ENCODE measurements around the gene EMP1. TPM values are rescaled to one million over a fixed set of nuclear protein-coding genes. Genes with fewer than 3 reads are reported as not detected.

The EMP1 gene, protein sequence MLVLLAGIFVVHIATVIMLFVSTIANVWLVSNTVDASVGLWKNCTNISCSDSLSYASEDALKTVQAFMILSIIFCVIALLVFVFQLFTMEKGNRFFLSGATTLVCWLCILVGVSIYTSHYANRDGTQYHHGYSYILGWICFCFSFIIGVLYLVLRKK
- 1,000 to 10,000 TPM in 2 of 4 donors, 100 to 1,000 TPM in 2; 569 to 2,226 (median 1,259) TPM for total RNA-seq

DNA sequence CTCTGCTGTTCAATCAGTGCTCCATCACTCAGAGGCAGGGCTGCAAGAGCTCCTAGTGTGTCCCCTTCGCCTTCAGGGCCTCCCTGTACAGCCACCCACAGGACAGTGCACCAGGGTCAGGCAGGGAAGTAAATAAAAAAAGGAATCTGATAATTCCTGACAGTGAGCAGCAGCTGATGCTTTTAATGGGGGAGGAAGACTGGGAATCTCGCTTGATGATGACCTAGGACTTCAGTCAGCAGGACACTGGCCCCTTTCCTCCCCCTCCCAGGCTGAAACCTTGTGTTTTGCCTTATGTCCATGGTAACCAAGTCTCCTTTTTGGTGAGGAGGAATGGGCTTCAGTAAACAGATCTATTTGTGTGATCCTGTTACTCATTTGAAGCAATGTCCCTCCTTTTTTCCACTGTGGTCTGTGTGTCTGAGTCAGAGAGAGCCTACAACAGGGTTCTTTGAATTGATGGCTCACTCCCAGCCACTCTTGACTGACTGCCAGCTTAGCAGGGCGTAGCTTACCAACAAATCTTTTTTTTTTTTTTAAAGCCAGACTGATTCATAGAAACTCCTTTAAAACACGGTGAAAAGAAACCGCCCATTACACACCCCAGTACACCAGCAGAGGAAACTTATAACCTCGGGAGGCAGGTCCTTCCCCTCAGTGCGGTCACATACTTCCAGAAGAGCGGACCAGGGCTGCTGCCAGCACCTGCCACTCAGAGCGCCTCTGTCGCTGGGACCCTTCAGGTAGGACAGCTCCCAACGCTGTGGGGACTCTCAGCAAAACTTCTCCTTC lies at the start of gene EMP1:
Gene EMP1, plus strand, starts transcription at position 597 of the 792 bp plus-strand sequence. CDS start 14,785 bp downstream, outside the sequence.
- Histone ChIP-seq H3K36me3 (no peaks in the 10 kb centered on the region), H3K9me3 (no peaks in the 10 kb centered on the region), H3K4me3 (peak within 1 kb of the TSS; percentile 76), H3K27ac (peak within 1 kb of the TSS; percentile 97), H3K27me3 (no peaks in the 10 kb centered on the region), H3K4me1 (peaks cover 64% of the 10 kb centered on the region)
- WGBS, result 8% methylated on average over 11 of the region's 11 CpGs
- peak; percentile 96 to 98 for DNase-seq (ENCODE audit: low spot score in 2 of 2)
- peak; percentile 74 to 91 (median 91) for TF ChIP-seq POLR2AphosphoS5 (IDR thresholded peaks at IDR 0.05)
- TF ChIP-seq POLR2A (IDR thresholded peaks at IDR 0.05), result peak; percentile 85 to 98
- no peak for TF ChIP-seq EP300 (IDR thresholded peaks at IDR 0.05)

DNA sequence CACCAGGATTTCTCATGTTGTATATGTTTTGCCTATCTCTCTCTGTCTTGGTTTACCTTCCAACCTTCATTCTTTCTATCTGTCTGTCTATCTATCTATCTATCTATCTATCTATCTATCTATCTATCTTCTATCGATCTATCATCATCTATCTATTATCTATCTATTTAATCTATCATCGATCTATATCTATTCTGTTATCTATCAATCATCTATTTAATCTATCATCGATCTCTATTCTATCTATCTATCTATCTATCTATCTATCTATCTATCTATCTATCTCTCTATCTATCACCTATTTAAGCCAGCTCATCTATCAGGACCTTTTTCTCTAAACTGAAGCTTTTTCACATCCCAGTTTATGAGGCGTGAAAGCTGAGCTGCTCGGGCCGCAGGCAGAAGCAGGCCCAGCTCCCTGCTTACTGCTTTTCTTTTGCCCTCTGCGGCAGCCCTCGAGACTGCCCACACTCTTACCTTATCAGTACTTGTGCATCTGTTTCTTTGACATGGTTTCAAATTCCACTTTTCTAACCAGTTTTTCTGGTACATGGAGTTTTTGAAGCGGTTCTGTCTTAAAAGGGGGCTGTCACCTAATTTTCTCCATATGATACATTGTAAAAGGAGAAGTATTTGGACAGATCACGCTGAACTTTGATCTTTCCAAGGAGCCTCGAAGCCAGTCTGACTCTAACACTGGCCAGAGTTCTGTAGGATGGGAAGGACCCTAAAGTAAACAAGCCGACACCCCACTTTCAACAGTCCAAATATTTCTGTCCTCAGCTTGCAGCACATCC lies 48.6 kb upstream of the EMP1 start:
- H3K4me3 ChIP-seq, result no peak overlapping the region
- H3K27me3 ChIP-seq, result no peaks in the 10 kb centered on the region
- TF ChIP-seq POLR2A (IDR thresholded peaks at IDR 0.05), result no peak
- no peak for TF ChIP-seq EP300 (IDR thresholded peaks at IDR 0.05)
- TF ChIP-seq POLR2AphosphoS5 (IDR thresholded peaks at IDR 0.05), result no peak
- TF ChIP-seq, protein P1, sequence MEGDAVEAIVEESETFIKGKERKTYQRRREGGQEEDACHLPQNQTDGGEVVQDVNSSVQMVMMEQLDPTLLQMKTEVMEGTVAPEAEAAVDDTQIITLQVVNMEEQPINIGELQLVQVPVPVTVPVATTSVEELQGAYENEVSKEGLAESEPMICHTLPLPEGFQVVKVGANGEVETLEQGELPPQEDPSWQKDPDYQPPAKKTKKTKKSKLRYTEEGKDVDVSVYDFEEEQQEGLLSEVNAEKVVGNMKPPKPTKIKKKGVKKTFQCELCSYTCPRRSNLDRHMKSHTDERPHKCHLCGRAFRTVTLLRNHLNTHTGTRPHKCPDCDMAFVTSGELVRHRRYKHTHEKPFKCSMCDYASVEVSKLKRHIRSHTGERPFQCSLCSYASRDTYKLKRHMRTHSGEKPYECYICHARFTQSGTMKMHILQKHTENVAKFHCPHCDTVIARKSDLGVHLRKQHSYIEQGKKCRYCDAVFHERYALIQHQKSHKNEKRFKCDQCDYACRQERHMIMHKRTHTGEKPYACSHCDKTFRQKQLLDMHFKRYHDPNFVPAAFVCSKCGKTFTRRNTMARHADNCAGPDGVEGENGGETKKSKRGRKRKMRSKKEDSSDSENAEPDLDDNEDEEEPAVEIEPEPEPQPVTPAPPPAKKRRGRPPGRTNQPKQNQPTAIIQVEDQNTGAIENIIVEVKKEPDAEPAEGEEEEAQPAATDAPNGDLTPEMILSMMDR (IDR thresholded peaks at IDR 0.05), result no peak
- DNase-seq (ENCODE audit: low spot score in 2 of 2), result no peak
- WGBS, result 60% methylated on average over 12 of the region's 12 CpGs
- no peaks in the 10 kb centered on the region for H3K9me3 ChIP-seq
- no peaks in the 10 kb centered on the region for H3K36me3 ChIP-seq
- peak overlapping the region; percentile 67 for H3K27ac ChIP-seq
- peaks cover 44% of the 10 kb centered on the region for H3K4me1 ChIP-seq

DNA sequence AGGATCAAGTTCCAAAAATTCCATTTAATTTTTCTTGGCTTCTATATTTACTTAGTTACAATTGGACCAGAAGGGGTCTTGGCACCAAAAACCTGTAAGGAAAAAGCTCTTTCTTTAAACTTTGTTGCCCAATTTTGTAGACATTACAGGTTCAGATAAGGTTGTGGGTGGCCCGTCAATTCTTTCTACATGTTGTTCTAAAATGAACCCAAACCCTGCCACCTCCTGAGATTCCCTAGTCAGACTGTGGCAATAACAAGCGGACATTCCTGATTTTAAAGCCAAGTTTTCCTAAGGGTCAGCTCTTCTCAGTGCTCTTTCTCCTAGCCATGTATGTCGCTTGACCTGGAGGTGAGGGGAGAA lies 48.1 kb upstream of the EMP1 start:
- H3K27me3 ChIP-seq, result no peaks in the 10 kb centered on the region
- no peak for DNase-seq (ENCODE audit: low spot score in 2 of 2)
- peaks cover 50% of the 10 kb centered on the region for H3K4me1 ChIP-seq
- 72% methylated on average over 3 of the region's 3 CpGs for WGBS
- peak overlapping the region; percentile 67 for H3K27ac ChIP-seq
- H3K4me3 ChIP-seq, result no peak overlapping the region
- no peaks in the 10 kb centered on the region for H3K36me3 ChIP-seq
- TF ChIP-seq EP300 (IDR thresholded peaks at IDR 0.05) (no peak), POLR2AphosphoS5 (IDR thresholded peaks at IDR 0.05) (no peak), POLR2A (IDR thresholded peaks at IDR 0.05) (no peak)
- TF ChIP-seq, protein P1 (IDR thresholded peaks at IDR 0.05), result no peak
- no peaks in the 10 kb centered on the region for H3K9me3 ChIP-seq

DNA sequence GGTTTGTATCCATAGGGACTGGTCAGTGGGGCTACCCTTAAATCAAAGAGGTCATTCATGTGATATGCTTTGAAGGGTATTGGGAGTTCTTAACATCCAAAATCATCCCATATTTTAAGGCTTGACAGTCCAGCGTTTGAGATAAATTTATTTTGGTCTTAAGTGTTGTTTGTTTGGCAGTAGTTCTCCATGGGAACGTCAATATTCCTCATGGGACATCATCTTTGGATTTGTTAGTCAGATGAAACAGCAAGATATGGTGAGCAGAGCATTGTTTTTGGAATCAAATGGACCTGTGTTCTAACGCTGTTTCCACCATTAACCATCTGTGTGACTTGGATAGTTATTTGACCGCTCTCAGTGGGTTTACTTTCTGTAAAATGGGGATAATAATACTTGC lies 47.1 kb upstream of the EMP1 start:
- no peak for DNase-seq (ENCODE audit: low spot score in 2 of 2)
- Histone ChIP-seq H3K4me3 (no peak overlapping the region), H3K36me3 (no peaks in the 10 kb centered on the region), H3K4me1 (peaks cover 59% of the 10 kb centered on the region), H3K27me3 (no peaks in the 10 kb centered on the region), H3K27ac (peak overlapping the region; percentile 67), H3K9me3 (no peaks in the 10 kb centered on the region)
- WGBS, result 56% methylated on average over 4 of the region's 4 CpGs
- TF ChIP-seq POLR2A (IDR thresholded peaks at IDR 0.05), result no peak
- TF ChIP-seq, protein P1 (IDR thresholded peaks at IDR 0.05), result no peak
- TF ChIP-seq POLR2AphosphoS5 (IDR thresholded peaks at IDR 0.05), result no peak
- no peak for TF ChIP-seq EP300 (IDR thresholded peaks at IDR 0.05)

DNA sequence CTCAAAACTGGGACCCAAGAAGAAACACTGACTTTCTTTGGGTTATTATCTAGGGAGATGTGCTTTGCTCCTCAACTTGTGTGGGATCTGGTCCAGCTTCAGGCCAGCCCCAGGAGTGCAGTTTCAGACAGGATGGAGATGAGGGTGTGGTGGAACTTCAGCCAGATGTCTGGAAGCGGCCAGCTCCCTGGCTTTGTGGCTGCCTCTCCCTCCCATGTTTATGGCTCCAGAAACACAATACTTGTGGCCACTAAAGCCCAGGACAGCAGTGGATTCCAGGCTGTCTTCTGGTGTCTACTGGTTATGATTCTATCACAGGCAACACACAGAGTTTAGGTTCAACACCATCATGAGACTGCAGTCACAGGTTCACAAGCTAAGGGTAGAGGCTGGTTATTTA lies 44.2 kb upstream of the EMP1 start:
- no peaks in the 10 kb centered on the region for H3K9me3 ChIP-seq
- H3K4me3 ChIP-seq, result no peak overlapping the region
- H3K27ac ChIP-seq, result no peak overlapping the region
- DNase-seq (ENCODE audit: low spot score in 2 of 2), result no peak
- H3K4me1 ChIP-seq, result peaks cover 52% of the 10 kb centered on the region
- H3K27me3 ChIP-seq, result no peaks in the 10 kb centered on the region
- no peaks in the 10 kb centered on the region for H3K36me3 ChIP-seq
- 40% methylated on average over 1 of the region's 1 CpG for WGBS
- TF ChIP-seq POLR2AphosphoS5 (IDR thresholded peaks at IDR 0.05), result no peak
- no peak for TF ChIP-seq EP300 (IDR thresholded peaks at IDR 0.05)
- TF ChIP-seq POLR2A (IDR thresholded peaks at IDR 0.05), result no peak
- TF ChIP-seq, protein P1 (IDR thresholded peaks at IDR 0.05), result no peak
